ENCODE data around the gene CRKL.
A peak's percentile ranks its signal among the peaks of the same experiment; 100 is the strongest.
"Not testable (repeated sequence)": the region's sequence is repeated elsewhere in the genome, so short reads cannot be mapped to it uniquely, and the experiment has no call there.

Gene CRKL, protein sequence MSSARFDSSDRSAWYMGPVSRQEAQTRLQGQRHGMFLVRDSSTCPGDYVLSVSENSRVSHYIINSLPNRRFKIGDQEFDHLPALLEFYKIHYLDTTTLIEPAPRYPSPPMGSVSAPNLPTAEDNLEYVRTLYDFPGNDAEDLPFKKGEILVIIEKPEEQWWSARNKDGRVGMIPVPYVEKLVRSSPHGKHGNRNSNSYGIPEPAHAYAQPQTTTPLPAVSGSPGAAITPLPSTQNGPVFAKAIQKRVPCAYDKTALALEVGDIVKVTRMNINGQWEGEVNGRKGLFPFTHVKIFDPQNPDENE

DNA sequence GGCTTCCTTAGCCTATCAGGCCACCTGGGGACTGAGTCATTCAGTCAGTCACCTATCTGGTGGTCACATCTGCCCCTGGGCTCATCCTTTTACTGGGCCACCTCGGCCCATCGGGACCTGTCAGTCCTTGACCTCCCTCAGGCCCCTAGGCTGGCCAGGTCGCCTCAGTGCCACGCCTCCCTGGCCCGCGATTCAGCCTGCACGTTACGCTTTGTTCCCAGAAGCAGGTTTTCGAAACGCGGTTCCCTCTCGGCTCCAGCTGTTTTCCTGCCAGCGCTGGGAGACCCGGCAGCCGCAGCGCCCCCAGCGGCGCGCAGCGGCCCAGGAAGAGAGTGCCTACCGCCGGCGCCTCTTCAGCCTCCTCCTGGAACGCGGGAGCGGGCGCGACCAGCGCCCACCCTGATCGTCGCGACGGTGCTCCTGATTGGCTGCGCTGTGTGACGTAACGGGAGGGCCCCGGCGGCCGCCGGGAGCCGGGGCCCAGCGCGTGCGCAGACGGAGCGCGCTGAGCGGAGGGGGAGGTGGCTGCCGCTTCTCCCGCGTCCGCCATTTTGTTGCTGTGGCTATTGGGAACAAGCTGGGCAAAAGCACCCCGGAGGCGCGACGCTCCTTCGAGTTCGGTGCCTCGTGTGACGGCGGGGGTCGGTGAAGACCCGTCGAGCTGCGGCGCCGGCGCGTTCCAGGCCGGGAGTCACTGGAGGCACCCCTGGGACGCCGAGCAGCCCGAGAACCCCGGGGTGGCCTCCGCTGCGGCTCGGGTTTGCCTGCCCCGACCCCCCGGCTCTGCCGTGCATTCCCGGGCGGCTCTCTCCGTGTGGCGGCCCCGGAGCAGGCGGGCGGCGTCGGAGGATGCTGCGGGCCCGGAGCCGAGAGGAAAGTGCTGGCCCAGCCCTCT lies at the start of gene CRKL:
CRKL (plus strand) TSS at position 492 of the 895 bp plus-strand sequence. CDS start 528 bp downstream, outside the sequence.
- peak; percentile 57 for DNase-seq

DNA sequence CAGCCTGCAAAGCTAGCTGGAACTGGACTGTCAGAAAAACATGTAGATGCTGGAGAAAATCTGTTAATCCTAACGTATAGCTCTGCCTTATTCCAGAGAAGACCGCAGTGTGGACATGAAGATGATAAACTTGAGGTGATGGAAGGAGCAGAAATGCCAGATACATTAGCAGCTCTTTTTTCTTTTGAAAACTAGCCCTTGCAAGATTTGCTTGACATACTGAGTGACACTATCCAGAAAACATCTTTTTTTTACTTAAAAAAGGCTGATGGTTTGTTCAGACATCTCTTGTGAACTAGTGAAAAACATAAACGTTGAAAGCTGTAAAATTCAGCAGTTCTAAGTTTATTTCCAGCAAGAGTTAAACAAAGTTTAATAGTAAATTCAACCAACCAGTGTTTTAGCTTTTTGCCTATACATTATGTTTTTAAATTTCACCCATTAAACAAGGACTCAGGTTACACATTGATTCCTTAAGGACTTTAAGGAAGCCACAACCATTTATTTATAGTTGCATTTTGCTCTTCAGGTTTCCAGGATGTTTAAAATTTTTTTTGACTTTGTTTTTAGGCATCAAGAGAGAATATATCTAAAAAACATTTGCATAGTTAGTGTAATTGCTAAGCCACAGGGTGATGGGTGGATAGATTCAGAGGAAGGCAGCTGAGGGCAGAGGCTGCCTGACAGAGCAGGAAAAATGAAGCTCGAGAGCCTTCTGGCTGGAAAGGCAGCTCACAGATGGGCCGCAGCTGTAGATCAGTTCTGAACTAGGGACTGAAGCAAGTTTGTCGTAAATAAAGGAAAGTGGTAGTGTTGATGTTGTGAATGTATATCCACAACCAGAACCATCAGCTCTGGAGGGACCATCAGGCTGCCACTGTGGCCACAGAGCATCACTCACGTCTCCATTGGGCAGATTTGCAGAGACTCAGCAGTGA lies 48.9 kb upstream of the CRKL start:
- DNase-seq, result no peak

DNA sequence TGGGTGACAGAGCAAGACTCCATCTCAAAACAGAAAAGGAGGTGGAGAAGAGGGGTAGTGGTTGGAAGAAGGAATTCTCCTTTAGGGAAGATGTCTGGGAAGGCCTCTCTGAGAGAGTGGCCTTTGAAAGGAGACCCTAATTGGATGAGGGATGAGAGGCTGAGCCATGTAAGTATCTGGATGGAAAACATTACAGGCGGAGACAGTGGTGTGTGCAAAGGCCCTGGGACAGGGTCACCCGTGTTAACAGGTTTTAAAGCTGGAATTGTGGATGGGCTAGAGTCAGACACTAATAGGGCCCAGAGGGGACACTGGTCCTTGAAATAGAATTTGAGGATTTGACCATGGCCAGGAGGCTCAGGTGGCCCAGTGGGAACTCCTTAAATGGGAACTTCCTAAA lies 48.0 kb upstream of the CRKL start:
- DNase-seq, result no peak

DNA sequence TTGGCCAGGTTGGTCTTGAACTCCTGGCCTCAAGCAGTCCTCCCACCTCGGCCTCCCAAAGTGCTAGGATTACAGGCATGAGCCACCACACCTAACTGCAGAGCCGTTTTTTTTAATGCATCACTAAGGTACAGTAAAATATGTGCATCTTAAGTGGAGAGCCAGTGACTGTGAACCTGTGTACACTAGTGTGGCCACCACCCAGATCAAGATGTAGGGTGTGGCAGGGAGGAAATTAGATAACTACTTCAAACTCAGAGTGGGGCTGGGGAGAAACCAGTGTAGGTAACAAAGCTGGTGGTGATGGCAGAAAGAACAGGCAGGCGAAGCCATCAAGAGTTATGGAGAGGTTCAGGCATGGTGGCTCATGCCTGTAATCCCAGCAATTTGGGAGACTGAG lies 44.0 kb upstream of the CRKL start:
- DNase-seq, result no peak

DNA sequence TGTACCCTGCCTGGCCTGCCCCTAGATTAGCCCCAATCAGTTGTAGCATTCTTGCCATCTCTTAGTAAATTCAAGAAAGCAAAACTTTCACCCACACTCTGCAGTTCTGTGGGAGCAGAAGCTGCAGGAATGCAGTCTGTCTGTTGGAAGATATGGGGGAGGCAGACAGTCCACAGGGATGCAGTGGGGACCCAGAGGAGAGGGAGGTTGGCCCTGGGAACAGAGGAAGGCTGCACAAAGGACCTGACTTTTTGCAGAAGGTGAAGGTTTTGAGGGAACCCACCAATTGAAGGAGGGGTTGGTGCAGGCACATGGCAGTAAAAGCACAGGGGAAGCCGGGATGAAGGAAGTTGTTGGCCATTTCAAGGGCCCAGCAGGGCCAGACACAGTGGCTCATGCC lies 41.9 kb upstream of the CRKL start:
- DNase-seq, result no peak

DNA sequence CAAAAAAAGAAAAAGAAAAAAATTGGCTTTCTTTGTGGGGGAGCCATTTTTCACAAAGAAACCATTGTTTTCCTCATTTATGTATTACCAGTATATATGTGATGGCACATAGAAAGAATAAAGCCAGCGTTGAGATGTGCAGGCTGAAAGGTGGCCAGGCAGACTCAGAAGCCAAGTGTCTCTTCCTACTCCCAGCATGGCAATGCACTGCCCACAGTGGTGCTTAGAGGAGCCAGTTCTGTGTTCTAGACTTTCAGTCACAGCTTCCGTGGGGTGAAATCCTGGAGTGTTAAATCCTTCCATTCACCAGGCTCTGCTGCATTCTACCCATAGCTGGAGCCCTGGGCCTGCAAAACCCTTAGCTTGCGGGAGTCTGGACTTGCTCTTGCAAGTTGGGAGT lies 39.5 kb upstream of the CRKL start:
- DNase-seq, result no peak

DNA sequence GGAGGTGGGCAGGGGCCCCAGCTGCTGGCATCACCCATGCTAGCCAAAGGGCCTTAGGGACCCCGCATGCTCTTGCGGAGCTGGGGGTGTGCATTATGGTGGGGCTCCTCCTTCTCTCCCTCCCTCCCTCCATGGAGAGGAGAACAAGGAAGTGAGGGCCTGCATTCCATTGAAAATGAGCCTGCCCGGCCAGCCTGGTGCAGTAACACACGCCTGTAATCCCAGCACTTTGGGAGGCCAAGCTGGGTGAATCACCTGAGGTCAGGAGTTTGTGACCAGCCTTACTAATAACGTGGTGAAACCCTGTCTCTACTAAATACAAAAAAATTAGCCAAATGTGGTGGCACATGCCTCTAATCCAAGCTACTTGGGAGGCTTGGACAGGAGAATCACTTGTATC lies 36.0 kb upstream of the CRKL start:
- DNase-seq, result no peak

DNA sequence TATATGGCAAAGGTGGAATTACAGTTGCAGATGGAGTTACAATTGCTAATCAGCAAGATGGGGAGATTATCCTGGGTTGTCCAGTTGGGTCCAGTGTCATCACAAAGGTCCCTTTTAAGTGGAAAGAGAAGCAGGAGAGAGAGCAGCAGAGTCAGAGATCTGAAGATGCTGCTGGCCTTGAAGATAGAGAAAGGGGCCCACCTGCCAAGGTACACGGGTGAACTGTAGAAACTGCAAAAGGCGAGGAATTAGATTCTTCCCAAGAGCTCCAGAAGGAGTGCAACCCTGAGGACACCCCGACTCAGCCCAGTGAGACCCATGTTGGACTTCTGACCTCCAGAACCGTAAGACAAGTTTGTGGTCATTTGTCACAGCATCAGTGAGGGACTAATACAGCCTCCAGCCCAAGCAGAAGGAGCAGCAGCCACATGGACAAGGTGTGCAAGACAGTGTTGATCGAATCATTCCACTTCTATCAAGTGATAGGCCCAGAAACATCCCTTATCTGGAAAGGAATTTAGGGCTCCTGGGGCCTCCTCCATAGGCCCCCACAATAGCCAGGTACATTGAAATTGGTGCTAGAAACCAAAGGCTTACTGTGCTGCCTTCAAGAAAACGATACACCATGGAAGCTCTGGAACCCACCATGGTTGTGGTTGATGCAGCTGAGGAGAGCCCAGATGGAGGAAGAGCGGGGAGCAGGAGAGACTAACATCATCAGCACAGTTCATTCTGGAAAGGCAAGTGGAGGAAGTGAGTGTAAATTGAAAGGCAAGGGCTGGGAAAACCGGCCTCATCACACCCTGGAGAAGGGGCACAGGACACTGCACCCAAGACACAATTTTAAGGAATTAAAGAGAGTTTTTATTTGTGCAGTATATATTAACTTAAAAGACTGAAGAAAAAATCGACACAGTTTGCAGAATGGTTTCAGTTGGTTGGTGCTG lies 35.1 kb upstream of the CRKL start:
- no peak for DNase-seq

DNA sequence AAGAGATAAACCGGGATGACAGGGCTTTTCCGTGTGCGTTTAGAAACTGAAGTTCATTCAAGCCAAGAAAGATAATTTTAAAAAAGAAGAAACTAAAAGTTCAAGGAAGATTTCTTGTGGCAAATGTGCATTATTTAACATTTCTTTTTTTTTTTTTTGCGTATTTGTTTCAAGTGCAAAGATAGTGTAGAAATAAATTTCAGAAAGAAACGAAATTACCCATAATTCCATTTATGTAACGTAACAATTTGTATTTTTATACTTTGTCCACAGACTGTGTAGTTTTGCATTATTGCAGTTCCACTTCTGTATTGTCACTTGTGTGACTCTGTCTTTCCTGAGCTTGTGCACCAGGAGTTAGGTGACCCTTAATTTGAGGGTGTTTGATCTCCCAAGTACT lies 34.4 kb upstream of the CRKL start:
- DNase-seq, result no peak

DNA sequence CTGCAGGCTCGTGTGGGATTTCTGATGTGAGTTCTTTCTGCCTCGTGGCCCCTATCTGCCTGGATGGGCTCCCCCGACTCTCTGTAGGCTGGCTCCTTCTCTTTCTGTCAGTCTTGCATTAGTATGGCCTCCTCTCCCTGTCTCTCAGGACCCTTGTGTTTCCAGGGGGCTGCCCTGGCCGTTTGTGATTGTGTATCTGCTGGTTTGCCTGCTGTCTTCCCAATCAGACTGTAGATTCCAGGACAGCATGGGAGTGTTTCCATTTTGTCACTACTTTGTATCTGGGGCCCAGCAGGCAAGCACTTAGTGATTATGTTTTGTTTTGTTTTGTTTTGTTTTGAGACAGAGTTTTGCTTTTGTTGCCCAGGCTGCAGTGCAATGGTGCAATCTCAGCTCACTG lies 32.8 kb upstream of the CRKL start:
- no peak for DNase-seq

DNA sequence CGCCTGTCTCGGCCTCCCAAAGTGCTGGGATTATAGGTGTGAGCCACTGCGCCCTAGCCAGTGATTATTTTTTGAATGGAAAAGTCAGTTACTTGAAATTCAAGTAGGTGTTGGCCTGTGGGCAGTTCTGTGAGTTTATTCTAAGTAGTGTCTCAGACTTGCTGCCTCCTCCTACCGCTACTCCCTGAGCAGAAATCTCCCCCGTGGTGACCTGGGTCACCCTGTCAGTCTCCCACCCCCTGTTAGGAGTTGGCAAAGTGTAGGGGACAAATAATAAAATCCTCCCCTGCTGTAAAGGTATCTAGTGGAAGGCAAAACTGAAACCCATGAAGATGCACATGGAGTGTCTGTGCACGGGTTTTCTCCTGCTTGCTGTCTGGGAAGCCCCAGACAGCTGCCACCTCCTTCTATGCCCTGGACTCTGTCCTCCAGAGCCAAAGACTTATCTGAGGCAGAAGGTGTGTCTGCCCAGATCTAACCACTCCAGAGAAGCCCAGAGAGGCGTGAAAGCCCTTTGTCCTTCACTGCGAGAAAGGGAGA lies 32.1 kb upstream of the CRKL start:
- DNase-seq, result no peak

DNA sequence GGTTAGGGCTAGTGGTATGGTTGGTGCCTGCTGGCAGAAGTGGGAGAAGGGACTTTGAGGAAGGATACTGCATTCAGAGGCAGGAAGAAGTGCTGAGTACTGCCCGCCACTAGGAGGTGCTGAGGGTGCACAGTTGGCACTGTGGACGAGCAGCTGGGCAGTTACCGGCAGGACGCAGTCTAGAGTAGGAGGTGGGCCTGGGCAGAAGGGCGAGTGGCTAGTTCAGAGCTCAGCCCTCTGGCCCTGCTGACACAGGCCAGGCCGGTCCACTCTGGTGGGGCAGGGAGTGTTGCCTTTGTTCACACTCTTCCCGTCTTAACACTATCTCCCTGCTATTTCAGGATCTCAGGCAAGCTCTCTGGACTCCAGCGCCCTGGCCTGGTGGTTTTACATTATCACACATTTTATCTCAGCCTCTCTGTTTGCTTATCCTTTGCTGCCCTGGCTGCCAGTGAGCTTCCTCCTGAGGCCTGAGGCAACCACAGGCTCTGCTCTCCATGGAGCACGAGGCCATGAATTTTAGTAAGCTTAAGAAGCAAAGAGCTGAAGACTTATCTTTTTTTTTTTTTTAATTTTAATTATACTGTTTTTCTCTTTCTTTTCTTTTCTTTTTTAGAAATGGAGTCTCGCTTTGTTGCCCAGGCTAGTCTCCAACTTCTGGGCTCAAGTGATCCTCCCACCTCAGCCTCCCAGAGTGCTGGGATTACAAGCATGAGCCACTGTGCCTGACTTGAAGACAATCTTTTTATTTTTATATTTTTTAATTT lies 31.5 kb upstream of the CRKL start:
- DNase-seq, result no peak

DNA sequence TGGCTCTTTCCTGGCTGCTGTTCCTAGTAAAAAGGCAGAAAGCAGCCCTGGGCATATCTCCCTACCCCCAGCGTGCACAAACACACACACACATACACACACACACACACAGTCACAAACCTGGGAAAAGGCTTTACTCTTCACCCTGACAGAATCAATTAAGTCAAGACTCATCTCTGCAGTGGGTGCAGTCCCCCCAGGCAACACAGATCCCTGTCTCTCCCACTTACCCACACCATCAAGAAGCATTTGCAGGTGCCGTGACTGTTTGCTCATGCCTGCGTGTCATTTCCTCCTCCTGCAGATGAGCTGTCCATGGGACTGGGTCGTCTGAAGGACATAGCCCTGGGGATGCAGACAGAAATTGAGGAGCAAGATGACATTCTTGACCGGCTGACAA lies 29.8 kb upstream of the CRKL start:
- DNase-seq, result no peak

DNA sequence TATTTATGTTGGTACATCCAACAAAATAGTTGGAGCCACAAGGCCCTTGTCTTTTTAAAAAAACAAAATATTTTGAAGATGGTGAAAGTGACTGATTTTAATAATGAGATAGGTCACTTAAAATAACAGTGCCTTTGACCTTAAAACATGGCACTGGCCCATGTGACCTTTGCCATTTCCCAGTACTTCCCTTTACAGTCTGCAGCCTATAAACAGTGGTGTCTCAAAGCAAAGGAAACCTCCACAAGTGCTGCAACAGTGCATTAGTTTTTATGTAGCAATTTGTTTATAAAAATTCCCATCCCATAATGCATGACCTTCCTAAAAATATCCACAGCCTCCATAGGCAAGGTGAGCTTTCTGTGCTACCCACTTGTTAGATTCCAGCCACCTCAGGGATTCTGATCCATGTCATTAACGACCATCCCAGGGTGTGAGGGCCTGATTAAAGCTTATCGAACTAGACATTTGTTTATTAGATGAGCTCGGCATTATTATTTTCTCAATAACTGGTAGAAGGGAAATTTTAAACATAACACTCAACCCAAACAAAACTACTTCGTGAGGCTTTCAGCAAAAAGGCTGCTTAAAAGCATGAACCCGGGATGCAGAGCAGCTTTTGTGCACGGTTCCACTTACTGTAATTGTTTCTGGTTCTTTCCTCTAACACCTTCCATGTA lies 28.0 kb upstream of the CRKL start:
- no peak for DNase-seq

DNA sequence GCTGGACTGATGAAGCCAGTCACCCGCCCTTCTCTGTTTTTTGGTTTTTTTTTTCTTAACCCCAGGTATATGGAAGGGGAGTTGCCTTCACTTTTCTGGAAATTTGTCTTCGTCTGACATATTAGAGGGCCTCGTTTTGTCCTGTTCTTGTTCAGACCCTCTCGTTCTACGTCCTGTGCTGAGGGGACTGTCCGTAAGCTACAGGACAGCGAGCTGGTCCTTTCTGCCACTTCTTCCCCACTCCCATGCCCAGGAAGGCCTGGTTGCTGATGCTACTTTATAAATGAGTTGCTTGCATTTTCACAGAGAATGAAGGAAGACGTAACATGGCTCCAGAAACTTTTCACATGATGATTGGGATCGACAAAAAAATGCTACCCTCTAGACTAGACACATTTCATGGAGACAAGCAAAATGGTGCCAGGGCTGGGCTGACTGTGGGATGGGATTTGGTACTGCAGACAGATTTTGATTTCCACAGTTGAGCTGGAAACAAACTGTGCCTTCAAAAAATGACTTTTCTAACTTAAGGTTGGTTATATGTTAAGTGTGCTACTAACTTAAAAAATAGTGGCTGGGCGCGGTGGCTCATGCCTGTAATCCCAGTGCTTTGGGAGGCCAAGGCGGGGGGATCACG lies 27.2 kb upstream of the CRKL start:
- DNase-seq, result no peak

DNA sequence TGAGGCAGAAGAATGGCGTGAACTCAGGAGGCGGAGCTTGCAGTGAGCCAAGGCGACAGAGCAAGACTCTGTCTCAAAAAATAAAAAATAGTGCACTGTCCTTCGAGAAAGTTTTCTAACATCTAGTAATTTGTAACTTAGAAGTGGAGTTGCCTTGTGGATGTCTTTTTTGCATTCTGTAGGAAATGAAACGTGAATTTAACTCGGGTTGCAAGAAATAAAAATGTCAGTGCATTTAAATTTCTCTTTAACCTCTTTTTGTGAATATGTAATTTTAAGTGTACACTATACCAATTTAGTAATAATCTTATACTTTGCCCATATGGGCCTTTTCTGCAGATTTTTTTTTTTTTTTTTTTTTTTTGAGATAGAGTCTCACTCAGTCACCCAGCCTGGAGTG lies 26.2 kb upstream of the CRKL start:
- no peak for DNase-seq

DNA sequence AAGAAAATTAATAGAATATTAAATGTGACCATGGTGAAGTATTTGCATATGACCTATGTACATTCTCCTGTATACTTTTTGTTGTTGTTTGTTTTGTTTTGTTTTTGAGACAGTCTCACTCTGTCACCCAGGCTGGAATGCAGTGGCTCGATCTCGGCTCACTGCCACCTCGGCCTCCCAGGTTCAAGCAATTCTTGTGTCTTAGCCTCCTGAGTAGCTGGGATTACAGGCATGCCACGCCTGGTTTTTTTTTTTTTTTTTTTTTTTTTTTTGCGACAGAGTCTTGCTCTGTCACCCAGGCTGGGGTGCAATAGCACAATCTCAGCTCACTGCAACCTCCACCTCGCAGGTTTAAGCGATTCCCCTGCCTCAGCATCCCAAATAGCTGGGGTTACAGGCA lies 19.5 kb upstream of the CRKL start:
- DNase-seq, result not testable (repeated sequence)

DNA sequence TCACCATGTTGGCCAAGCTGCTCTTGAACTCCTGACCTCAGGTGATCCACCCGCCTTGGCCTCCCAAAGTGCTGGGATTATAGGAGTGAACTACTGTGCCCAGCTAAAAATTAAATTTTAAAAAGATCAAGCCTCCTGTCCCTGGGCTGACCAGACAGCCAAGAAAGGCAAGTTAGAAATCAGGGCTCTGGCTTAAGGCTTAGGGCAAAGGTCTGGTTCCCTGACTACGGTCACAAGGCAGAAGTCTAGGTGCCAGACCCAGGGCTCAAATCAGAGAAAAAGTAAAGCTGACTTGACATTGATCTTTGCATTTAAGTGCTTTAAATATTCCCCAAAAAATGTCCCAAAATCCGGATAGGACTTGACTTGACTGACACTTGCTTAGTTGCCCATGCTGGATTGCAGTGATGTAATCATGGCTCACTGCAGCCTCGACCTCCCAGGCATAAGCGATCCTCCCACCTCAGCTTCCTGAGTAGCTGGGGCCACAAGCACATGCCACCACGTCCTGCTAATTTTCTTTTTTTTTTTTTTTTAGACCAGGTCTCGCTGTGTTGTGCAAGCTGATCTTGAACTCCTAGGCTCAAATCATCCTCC lies 17.3 kb upstream of the CRKL start:
- DNase-seq, result no peak

Data from NCI-H187 treated with DMSO at 0.1 percent for 48 hours (cell line).